Fibroblast of lung (primary cell): Measurements from ENCODE around the gene MRPS9.

Experiments
- CTCF ChIP-seq, 2 donors: IDR thresholded peaks in 1 of 2; conservative IDR thresholded peaks in 1 of 2; 1 replicate in 1 of 2; 2 replicates in 1 of 2; pipeline ENCODE4 v1.5.1; 2011 to 2012; ENCODE audit warnings: low read length in 2 of 2, control low read depth in 1 of 2, inconsistent platforms in 1 of 2, low read depth in 1 of 2, mild to moderate bottlenecking in 1 of 2
- EZH2 ChIP-seq: IDR thresholded peaks from 2 replicates; pipeline ENCODE4 v1.5.1; 2012; ENCODE audit warnings: low read length, control low read depth, mild to moderate bottlenecking; ENCODE audit errors: missing control alignments

GRCh38 chr2:105121434-105121833, 83.6 kb downstream of the MRPS9 start:
- no peak for TF ChIP-seq CTCF (conservative IDR thresholded peaks at IDR 0.05 in 1 of 2, IDR thresholded peaks at IDR 0.05 in 1 of 2; ENCODE audit: low read depth in 1 of 2, low read length in 2 of 2)
- no peak for TF ChIP-seq EZH2
